Uterus (tissue), 4 donors: Measurements from ENCODE around the gene PTPRN2. TPM values are rescaled to one million over a fixed set of nuclear protein-coding genes. Genes with fewer than 3 reads are reported as not detected.

Experiments
- DNase-seq, 2 donors: peaks; one replicate each; pipeline ENCODE4 v3.0.0-alpha.2; 2019 to 2020
- H3K27ac ChIP-seq, 2 donors: fragments of 200-600 bp; sonication (generic); 1 replicate in 1 of 2; 2 replicates in 1 of 2; pipeline ENCODE4 v1.5.1; 2016 to 2018
- H3K27me3 ChIP-seq, 2 donors: fragments of 200-600 bp; sonication (generic); one replicate each; pipeline ENCODE4 v1.5.1; 2018 to 2019; ENCODE audit warnings: control low read depth in 1 of 2
- H3K36me3 ChIP-seq, 2 donors: fragments of 200-600 bp; sonication (generic); one replicate each; pipeline ENCODE4 v1.5.1; 2019; ENCODE audit warnings: control low read depth in 1 of 2
- H3K4me1 ChIP-seq, 2 donors: fragments of 200-600 bp; sonication (generic); one replicate each; pipeline ENCODE4 v1.5.1; 2018 to 2019; ENCODE audit warnings: control low read depth in 1 of 2
- H3K4me3 ChIP-seq, 2 donors: fragments of 200-600 bp; sonication (generic); 1 replicate in 1 of 2; 2 replicates in 1 of 2; pipeline ENCODE4 v1.5.1; 2018 to 2019; ENCODE audit warnings: mild to moderate bottlenecking in 1 of 2
- H3K9me3 ChIP-seq, 2 donors: fragments of 200-600 bp; sonication (generic); one replicate each; pipeline ENCODE4 v1.5.1; 2019; ENCODE audit warnings: control low read depth in 1 of 2
- CTCF ChIP-seq, 4 experiments: fragments of 200-600 bp in 2 of 4; fragments of 450-650 bp in 2 of 4; sonication (generic) in 2 of 4; IDR thresholded peaks; one replicate each; pipeline ENCODE4 v1.5.1; 2016 to 2019; ENCODE audit warnings: antibody characterized with exemption in 4 of 4, mild to moderate bottlenecking in 2 of 4, moderate library complexity in 1 of 4
- POLR2A ChIP-seq, 2 donors: fragments of 450-650 bp; IDR thresholded peaks; one replicate each; pipeline ENCODE4 v1.6.1; 2016; ENCODE audit warnings: antibody characterized with exemption in 2 of 2, mild to moderate bottlenecking in 1 of 2, moderate library complexity in 1 of 2
- intact Hi-C: fragments of 100-400 bp; cut with DNase I; formaldehyde crosslinking; loops from one replicate; pipeline ENCODE4 v1.15.1; 2023; ENCODE audit warnings: low total_unique reads
- total RNA-seq, 4 donors: library from RNA; depleted of rRNA in 3 of 4; stranded (reverse); fragments of >200 nt in 3 of 4; gene quantifications; one replicate each; pipeline versions ENCODE4 v1.1.0 to v1.2.4, GENCODE V29; 2014 to 2023
- donor health status: DM: yes; HTN: yes; CAD: no.

PTPRN2 gene
- total RNA-seq, 4 donors from 2014 or later = 1.2 to 5.2 (median 2.3) TPM

GRCh38 chr7:157799076-157799685 lies 788.4 kb downstream of the PTPRN2 start:
- Histone ChIP-seq H3K27me3 (no peaks in the 10 kb centered on the region), H3K4me1 (no peaks in the 10 kb centered on the region), H3K27ac (no peak overlapping the region), H3K9me3 (no peaks in the 10 kb centered on the region), H3K4me3 (no peak overlapping the region), H3K36me3 (no peaks in the 10 kb centered on the region)
- intact Hi-C loops = no loop called here
- TF ChIP-seq CTCF (IDR thresholded peaks at IDR 0.05) (no peak), POLR2A (IDR thresholded peaks at IDR 0.05) (no peak)
- DNase-seq = no peak

GRCh38 chr7:157797361-157797760 lies 790.3 kb downstream of the PTPRN2 start:
- H3K27me3 ChIP-seq = no peaks in the 10 kb centered on the region
- no peaks in the 10 kb centered on the region for H3K36me3 ChIP-seq
- DNase-seq = no peak
- intact Hi-C loops = no loop called here
- TF ChIP-seq CTCF (IDR thresholded peaks at IDR 0.05) (no peak), POLR2A (IDR thresholded peaks at IDR 0.05) (no peak)
- no peak overlapping the region for H3K27ac ChIP-seq
- H3K4me1 ChIP-seq = no peaks in the 10 kb centered on the region
- H3K4me3 ChIP-seq = no peak overlapping the region
- no peaks in the 10 kb centered on the region for H3K9me3 ChIP-seq

GRCh38 chr7:157796846-157797245 lies 790.8 kb downstream of the PTPRN2 start:
- H3K4me1 ChIP-seq = no peaks in the 10 kb centered on the region
- H3K4me3 ChIP-seq = no peak overlapping the region
- H3K9me3 ChIP-seq = no peaks in the 10 kb centered on the region
- intact Hi-C loops = no loop called here
- no peak overlapping the region for H3K27ac ChIP-seq
- TF ChIP-seq POLR2A (IDR thresholded peaks at IDR 0.05) (no peak), CTCF (IDR thresholded peaks at IDR 0.05) (no peak)
- no peaks in the 10 kb centered on the region for H3K36me3 ChIP-seq
- DNase-seq = no peak
- H3K27me3 ChIP-seq = no peaks in the 10 kb centered on the region

- H3K27me3 ChIP-seq = no peaks in the 10 kb centered on the region
- no peak for DNase-seq
- H3K4me3 ChIP-seq = no peak overlapping the region
- TF ChIP-seq CTCF (IDR thresholded peaks at IDR 0.05) (no peak), POLR2A (IDR thresholded peaks at IDR 0.05) (no peak)
- H3K9me3 ChIP-seq = no peaks in the 10 kb centered on the region
- H3K36me3 ChIP-seq = no peaks in the 10 kb centered on the region
- no peaks in the 10 kb centered on the region for H3K4me1 ChIP-seq
- no peak overlapping the region for H3K27ac ChIP-seq
- intact Hi-C loops = no loop called here
Measured at GRCh38 chr7:157795643-157796042, 792.0 kb downstream of the PTPRN2 start.

GRCh38 chr7:157795199-157795598 lies 792.4 kb downstream of the PTPRN2 start:
- no peak for DNase-seq
- intact Hi-C loops = no loop called here
- Histone ChIP-seq H3K4me1 (no peaks in the 10 kb centered on the region), H3K27me3 (no peaks in the 10 kb centered on the region), H3K27ac (no peak overlapping the region), H3K9me3 (no peaks in the 10 kb centered on the region), H3K36me3 (no peaks in the 10 kb centered on the region), H3K4me3 (no peak overlapping the region)
- TF ChIP-seq POLR2A (IDR thresholded peaks at IDR 0.05) = no peak
- TF ChIP-seq CTCF (IDR thresholded peaks at IDR 0.05) = no peak
